NCI-H1694 (cell line): ENCODE results near the gene TPP1.

ENCODE experiments used
- DNase-seq: peaks from one replicate; lab custom pipeline; 2025; lab: John Stamatoyannopoulos, UW

Gene TPP1

GRCh38 chr11:6563121-6563619 is 56.1 kb downstream of the TPP1 start:
- DNase-seq, result no peak
